HG03196 (cell line): ENCODE data around the gene TMPRSS3.

Source experiments
- ATAC-seq: cut with Tn5 transposase; IDR thresholded peaks from one replicate; pipeline ENCODE4 v1.9.1; 2021; ENCODE audit not compliant: unreplicated experiment

The TMPRSS3 gene

DNA sequence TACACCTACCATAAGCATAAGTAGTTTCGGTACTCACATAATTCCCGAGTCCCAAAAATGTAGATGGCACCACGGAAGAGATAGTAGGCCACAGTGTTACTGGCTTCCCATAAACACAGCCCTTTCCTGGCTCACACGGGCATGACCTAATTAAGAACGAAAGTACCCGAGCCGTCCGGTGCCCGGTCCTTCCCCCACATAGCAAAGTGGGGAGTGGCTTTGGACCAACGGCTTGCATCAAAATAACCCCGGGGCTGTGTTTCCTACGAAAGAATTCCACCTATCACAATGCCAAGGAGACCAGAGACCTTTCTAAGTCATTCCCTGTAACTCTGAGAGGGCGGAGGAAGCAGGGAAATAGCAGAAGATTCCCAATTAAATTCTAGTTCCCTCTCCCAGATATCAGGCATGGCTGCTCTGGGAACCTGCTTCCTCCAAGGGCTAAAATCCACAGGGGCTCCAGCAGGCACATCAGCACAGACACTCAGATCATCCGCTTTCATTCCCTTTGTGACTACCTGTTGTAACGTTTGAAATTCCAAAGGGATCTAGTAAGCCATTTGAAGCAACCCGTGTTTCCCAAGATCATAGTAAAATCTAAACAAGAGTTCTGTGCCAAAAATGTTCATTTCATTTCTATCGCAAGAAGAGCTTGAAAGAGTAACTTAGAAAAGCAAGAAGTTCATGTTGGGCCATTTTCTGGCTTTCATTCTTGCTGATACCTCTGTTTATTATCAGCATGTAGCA, at the start of gene TMPRSS3:
TMPRSS3 (minus strand) TSS at position 148 of the 747 bp plus-strand sequence. CDS start 635 bp downstream, outside the sequence.
- no peak for ATAC-seq

DNA sequence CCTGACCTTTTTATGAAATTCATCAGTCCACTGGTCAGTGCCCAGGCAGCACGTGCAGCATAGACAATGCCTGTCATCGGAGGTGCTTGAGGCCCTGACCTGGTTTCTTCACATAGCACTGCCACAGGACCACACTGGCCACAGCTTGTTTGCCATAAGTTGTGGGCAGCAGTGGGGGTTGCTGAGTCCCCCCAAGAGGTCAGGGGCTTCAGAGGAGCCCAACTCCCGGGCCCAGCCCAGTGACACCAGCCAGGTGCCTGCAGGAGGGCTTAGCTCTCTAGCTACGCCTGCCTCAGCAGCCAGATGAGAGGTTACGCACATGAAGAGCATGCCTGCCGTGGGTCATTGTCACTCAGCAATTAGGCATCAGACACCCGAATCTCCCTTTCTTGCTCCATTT, 49.5 kb upstream of the TMPRSS3 start:
- ATAC-seq: no peak

DNA sequence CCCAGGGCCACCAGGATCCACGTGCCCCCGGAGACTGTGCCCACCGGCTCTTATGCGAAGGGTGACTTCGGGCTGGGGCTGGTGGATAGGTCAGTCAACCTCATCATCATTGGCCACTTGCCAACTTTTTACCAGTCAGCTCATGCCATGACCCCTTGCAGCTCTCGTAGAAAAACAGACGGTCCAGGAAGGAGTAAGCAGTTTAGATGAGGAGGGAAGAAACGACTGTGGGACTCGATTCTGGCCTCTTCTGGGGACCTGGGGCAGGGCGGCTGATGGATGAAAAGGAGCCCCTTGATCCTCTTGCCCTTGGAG, 48.9 kb upstream of the TMPRSS3 start:
- no peak for ATAC-seq

DNA sequence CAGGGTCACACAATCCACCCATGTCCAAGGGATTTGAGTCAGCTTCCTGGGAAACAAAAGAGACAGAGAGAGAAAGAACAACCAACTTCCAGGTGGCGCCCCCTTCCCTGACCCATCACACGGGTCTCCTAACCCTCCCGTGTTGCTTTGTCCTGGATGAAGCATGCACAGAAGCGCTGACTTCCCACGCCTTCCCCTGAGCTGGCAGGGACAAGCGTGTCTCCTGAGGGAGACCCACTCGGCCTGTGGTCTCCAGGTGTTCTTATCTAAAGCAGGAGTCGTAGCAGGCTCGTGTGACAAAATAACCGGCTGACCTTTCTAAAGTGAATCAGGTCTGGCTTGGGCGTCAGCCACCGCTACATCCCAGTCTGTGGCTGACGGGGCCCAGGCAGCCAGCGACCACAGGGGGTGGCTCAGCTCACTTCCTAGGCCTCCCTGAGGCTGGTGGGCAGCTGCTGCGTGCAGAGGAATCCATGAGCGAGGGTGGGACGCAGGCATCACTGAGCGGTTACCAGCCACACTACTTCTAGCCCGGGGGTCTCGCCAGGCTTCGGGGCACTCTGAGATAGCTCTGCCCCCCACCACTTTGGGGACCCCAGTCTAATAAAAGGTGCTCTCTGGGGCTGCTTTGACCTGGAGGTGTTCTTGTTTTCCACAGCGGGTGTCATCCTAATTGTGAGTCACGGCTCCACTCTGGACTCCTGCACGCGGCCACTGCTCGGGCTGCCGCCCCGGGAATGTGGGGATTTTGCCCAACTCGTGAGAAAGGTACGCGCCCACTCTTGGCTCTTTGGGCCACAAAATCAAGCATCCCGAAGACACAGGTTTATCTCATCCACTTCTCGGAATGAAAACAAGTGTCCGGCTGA, 48.3 kb upstream of the TMPRSS3 start:
- no peak for ATAC-seq

DNA sequence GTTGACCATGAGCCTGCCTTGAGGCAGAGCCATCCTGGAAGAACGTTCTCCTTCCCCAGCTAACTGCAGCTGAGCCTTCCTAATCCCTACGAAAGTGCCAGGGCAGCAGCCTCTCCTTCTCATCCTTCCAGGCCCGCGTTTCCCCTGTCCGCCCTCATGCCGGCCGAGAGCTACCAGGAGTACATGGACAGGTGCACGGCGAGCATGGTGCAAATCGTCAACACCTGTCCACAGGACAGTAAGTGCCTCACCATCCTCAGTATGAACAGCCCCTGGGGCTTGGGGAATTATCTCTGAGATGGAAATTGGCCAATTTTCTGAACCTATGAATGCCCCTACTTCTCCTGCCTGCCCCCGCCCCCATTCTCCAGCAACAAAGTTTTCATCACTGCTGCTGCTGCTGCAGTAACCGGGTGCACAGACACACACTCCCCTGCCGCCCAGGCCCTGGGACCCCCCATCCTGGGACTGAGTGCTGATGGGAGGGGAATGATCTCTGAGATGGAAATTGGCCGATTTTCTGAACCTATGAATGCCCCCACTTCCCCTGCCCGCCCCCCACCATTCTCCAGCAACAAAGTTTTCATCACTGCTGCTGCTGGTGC, 47.4 kb upstream of the TMPRSS3 start:
- no peak for ATAC-seq

DNA sequence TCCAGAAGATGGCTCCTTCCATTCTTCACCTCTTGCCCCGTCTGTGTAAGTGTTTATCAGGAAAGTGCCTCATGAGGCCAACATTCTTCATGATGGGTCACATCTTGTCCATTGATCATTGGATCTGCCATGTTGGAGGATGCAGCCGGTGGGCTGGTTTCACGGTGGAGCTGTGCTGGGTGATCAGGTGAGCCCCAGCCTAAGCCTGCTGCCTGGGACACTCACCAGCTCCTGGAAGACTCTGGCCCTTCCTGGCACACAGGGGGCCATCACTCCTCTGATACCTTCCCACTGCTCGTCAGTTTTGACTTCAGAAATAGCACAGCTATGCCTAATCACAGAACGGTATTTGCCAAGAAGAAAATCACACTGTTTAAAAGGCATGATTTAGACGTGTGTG, 46.1 kb upstream of the TMPRSS3 start:
- no peak for ATAC-seq

DNA sequence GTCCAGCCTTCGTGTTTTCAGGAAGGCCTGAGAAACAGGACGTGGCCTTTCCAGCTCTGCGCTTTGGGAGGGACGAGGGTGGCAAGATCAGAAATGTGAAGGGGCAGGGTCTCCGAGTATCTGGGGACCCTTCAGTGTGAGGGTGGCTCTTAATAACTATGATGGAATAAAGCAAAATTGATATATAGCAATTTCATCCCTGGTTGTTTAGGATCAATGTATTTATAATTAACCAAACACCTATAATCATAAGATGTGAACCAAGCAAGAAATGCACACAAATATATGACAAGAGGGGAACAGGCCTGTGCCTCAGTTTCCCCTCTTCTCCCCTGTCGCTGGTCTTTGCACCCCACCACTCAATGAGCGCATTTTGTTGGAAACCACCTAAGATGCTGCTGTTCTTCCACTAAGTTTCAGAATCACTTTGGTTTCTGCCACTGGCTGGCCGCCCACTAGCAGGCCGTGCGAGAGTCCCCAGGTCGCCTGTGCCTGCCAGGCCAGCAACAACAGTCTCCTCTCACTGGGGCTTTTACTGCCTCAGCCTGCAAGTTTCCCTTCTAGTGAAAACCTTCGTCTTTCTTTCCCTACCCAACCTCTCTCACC, 44.4 kb upstream of the TMPRSS3 start:
- ATAC-seq: no peak

DNA sequence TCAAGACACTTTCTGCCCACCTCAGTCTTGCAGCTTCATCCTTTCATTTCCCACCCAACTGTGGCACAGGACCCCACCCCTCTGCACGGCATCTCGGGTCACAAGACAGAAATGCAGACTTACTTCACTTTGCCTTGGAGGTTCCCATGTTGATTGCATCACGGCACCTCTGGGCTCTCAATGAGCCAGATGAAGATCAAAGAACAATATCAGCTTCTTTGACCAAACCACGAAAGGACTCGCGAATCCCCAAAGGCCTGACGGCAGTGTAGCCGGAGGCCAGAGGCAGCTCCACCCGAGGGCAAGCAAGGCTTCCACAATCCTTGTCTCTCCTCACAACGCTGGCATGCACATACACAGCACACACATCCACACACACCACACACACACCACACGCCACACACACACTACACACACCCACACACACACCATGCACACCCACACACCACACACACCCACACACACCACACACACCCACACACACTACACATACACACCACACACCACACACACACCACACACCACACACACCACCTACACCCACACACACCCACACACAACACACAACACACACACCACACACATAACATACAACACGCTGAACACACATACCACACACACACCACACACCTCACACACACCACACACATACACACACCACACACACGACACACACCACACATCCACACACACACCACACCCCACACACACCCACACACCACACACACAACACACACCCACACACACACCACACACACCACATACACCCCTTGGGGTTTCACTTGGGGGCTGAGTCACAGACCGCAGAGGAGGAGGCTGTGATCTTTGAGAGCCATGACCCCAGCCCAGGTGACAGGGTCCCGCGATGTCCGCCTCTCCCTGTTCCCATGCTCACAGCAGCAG, 43.7 kb upstream of the TMPRSS3 start:
- no peak for ATAC-seq

DNA sequence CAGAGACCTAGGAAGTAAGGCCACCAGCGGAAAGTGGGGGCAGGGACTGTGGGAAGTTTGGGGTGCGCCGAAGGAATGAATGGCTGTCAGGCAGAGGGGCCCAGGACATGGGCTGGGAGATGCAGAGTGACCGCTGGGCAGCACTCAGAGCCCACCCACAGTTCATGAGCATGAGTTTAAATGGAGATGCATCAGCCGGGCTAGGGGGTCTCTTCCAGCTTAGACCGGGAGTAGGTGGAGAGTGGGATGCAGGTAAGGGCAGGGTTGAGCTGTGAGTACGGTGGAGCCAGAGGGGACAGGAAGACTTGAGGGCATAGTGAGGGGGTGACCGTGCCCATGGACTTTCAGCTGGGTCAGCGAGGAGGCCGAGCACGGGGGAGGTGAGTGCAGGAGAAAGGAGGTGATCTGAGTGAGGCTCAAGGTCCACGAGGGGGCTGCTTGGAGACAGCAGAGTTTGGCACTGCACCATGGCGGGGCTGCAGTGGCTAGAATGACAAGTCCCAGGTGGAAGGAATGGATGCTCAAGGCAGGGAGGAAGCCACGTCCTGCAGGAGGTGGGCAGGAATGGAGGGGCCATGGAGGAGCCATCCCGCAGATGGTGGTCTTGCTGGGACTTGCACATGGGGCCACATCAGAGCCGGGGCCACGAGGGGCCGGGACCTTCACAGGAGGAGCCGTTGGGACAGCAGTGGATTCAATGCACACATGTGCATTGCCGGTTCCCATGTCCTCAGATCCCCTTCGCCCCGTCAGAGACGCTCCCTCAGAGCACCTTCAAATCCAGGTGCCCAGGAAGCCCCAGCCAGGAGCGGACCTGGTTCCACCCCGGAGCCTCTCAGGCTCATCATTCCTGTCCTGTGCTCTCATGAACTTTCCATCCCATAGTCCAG, 42.7 kb upstream of the TMPRSS3 start:
- ATAC-seq: no peak

DNA sequence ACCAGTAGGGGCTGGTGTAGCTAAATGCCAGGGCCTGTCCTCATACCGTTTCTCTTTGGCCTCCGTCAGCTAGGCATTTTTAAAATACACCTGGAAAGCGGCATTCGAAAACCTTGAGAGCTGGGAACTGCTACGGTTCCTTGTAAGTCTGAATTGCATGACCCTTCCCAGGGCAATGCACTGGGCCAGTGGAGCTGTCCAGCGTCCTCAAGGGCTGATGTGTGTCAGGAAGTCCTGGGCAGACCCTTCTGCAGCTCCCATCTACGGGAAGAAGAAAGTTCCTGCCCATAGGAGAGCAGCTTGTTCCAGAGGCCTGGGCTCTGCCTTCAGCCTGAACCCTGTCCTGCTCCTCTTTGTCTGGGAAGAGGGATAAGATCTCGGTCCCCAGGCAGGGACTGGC, 41.9 kb upstream of the TMPRSS3 start:
- ATAC-seq: no peak

DNA sequence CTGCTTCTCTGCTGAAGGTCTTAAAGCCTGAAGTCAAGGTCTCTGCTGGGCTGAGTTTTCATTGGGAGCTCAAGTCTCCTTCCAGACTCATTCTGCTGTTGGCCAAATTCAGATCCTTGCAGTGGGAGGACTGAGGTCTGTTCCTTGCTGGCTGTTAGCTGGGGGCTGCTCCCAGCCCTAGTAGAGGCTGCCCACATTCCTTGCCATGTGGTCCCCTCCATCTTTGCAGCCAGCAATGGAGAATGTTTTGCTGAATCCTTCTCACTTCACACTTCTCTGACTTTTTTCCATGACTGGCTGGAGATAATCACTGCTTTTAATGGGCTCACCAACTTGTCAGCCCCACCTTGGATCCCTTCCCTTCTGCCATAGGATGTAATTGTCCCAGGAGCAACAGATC, 41.1 kb upstream of the TMPRSS3 start:
- ATAC-seq: no peak

DNA sequence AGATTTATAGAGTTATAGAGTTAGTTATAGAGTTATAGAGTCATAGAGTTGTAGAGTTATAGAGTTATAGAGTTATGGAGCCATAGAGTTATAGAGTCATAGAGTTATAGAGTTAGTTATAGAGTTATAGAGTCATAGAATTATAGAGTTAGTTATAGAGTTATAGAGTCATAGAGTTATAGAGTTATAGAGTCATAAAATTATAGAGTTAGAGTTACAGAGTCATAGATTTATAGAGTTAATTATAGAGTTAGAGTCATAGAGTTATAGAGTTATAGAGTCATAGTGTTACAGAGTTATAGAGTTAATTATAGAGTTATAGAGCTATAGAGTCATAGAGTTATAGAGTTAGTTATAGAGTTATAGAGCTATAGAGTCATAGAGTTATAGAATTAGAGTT, 40.0 kb upstream of the TMPRSS3 start:
- no peak for ATAC-seq

DNA sequence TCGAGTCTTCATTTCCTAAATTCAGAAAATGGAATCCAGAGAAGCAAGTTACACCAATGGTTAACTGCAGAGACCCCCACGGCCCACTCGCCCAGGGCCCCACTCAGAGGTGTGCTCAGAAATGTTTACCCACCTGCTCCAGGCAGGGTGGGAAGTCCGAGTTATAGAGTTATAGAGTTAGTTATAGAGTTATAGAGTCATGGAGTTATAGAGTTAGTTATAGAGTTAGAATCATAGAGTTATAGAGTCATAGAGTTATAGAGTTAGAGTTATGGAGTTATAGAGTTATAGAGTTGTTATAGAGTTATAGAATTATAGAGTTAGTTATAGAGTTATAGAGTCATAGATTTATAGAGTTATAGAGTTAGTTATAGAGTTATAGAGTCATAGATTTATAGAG, 39.5 kb upstream of the TMPRSS3 start:
- no peak for ATAC-seq

DNA sequence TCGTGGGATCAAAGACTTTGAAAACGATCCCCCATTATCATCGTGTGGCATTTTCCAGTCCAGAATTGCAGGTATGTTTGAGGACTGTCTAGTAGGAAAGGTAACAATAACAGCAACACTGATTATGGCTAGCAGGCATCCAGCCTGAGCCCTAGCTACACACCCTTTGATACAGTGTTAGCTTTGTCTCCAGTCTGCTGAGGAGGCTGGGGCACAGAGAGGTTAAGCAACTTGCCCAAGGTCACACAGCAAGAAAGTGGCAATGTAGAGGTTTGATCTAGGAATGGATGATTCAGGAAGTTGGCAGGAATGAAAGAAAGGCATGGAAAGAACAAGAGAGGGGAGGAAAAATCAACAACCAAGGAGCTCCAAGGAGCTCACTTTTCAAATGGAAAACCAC, 39.0 kb upstream of the TMPRSS3 start:
- ATAC-seq: no peak

DNA sequence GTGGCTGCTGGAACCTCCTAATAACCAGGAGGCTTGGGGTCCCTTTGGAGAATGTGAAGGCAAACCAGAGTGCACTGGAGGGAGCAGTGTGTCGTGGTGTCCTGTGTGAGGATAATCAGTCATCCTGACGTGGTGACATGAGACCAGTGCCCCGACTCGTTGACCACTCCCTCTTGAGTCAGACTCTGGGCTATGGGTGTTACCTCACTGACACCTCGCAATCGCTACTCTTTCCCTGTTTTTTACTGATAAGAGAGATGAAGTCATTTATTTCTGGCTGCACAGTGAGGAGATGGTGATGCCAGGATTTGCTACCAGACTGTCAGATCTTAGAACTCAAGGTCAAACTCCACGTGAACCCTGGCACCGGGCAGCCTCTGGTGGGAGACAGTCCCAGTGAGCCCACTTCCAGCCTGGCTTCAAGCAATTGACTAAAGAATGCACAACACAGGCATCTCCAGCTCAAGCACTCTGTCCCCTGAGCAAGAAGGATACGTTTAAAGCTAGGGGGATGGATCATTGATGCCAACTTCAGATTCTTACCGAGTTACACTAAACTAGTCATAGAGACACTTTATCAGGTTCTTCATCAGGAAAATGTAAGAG, 38.2 kb upstream of the TMPRSS3 start:
- no peak for ATAC-seq

DNA sequence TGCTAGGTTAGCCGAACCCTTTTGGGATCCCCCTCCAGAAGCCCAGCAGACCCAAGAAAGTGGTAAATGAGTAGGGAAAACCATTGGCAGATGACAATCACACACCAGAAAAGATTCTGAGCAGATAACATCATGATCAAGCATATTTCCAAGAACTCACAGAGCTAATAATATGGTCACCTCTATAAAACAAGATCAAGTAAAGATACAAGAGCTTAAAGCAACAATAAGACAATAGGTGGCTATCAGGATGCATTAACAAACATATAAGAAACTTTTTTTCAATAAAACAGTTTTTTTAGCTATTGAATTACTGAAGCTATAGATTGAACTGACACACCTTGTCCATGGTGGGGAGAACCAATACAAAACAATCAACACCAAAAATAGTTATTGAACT, 36.8 kb upstream of the TMPRSS3 start:
- no peak for ATAC-seq

DNA sequence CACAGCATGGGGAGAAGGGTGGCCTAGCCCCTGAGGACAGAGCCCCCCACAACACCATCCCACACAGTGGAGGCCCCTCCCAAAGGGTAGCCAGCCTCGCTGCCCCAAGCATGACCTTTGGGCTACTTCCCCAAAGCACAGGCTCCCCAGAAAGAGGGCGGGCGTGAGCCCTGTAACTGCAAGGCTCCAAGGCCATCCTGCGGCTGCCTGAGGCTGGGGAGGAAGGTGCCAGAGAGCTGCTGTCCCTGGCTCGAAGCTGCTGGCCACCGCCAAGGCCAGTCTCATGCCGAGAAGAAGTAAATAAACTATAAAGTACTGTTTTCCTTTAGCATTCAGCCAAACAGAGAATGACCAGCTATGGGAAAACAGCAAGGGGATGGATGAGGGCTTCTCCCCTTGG, 35.3 kb upstream of the TMPRSS3 start:
- no peak for ATAC-seq

DNA sequence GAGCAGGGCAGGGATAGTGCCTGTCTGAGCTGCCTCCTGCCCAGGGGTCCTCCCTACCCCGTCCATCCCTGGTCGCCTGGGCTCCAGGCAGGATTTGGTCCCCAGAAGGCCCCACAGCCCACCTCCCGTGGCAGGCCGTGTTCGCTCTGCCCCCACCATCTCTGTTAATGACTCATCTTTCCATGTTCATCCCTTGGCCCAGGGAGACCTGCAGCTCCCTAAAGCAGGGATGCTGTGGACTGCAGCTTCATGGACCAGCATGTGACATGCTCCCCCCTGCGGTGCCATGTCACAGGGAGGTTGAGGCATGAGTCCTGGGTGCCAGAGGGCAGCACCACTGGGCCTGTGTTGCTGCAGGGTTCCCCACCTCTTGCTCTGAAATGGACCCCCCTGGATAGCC, 34.7 kb upstream of the TMPRSS3 start:
- no peak for ATAC-seq

DNA sequence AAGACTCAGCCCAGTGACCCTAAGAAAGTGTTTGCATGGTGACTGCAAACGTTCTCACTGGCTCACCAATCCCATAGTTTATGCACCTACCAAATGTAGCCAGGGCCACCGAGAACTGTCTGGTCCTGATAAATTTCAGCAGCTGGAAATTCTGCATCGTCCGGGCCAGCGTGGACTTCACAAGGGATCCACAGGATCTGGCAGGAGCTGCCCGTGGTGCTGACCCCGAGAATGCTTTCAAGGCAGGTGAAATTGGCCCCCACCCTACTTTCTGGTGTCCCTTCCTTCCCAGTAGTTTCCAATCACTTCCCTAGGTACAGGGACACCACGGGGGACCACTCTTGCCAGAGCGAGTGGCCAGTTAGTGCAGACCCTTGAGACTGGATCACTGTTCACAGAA, 34.0 kb upstream of the TMPRSS3 start:
- ATAC-seq: no peak
